OCI-LY7 (cell line): ENCODE data around the gene LRIG3. TPM values are rescaled to one million over a fixed set of nuclear protein-coding genes. Genes with fewer than 3 reads are reported as not detected.

Source experiments
- BruUV-seq: library from RNA; stranded (reverse); fragments of 400-500 nt; replicated peaks from 2 replicates; lab custom pipeline; 2021; lab: Mats Ljungman, UMichigan
- CTCF ChIA-PET: fragments of 300-600 bp; sonication (Branson Sonifier 250); formaldehyde crosslinking; loops from one replicate; lab custom pipeline; 2022; ENCODE audit warnings: antibody characterized with exemption; ENCODE audit not compliant: unreplicated experiment; lab: Charles Lee
- POLR2A ChIA-PET: fragments of 300-600 bp; sonication (Branson Sonifier 250); formaldehyde crosslinking; loops from one replicate; lab custom pipeline; 2022; ENCODE audit warnings: antibody characterized with exemption; lab: Charles Lee
- DNase-seq: peaks from one replicate; pipeline ENCODE4 v3.0.0-alpha.2; 2015; ENCODE audit warnings: low spot score
- H2AFZ ChIP-seq: fragments of 200-600 bp; sonication (generic), shearing (Covaris generic); 2 replicates; pipeline ENCODE4 v1.6.1; 2014; ENCODE audit warnings: mild to moderate bottlenecking, antibody characterized with exemption, low read length, moderate library complexity
- H3K27ac ChIP-seq: fragments of 200-600 bp; sonication (generic); 2 replicates; pipeline ENCODE4 v1.5.1; 2014; ENCODE audit warnings: mixed run types, low read depth, mild to moderate bottlenecking, moderate library complexity, low read length, inconsistent platforms; ENCODE audit not compliant: poor library complexity, severe bottlenecking
- H3K36me3 ChIP-seq: fragments of 200-600 bp; sonication (generic); 2 replicates; pipeline ENCODE4 v1.6.1; 2014; ENCODE audit warnings: mild to moderate bottlenecking, antibody characterized with exemption, low read length, moderate library complexity, mixed read lengths; ENCODE audit not compliant: insufficient read depth
- H3K4me1 ChIP-seq: fragments of 200-600 bp; sonication (generic); 2 replicates; pipeline ENCODE4 v1.5.1; 2014; ENCODE audit warnings: mild to moderate bottlenecking, low read length; ENCODE audit not compliant: insufficient read depth, poor library complexity, severe bottlenecking
- H3K4me2 ChIP-seq: fragments of 200-600 bp; sonication (generic); 2 replicates; pipeline ENCODE4 v1.6.1; 2014; ENCODE audit warnings: mild to moderate bottlenecking, low read length
- H3K4me3 ChIP-seq: fragments of 200-600 bp; sonication (generic); 2 replicates; pipeline ENCODE4 v1.5.1; 2014; ENCODE audit warnings: mild to moderate bottlenecking, low read depth, low read length; ENCODE audit not compliant: poor library complexity, severe bottlenecking
- H3K79me2 ChIP-seq: fragments of 200-600 bp; sonication (generic); 2 replicates; pipeline ENCODE4 v1.6.1; 2016; ENCODE audit warnings: low read depth, mild to moderate bottlenecking, low read length, moderate library complexity, mixed read lengths; ENCODE audit not compliant: insufficient read depth
- H3K9me2 ChIP-seq: fragments of 200-600 bp; sonication (generic); 2 replicates; pipeline ENCODE4 v1.6.1; 2016; ENCODE audit warnings: mild to moderate bottlenecking, low read length, mixed read lengths; ENCODE audit not compliant: insufficient read depth
- H3K9me3 ChIP-seq: fragments of 200-600 bp; sonication (generic); 2 replicates; pipeline ENCODE4 v1.6.1; 2014; ENCODE audit warnings: mild to moderate bottlenecking, mixed run types, low read length, mixed read lengths
- H4K20me1 ChIP-seq: fragments of 200-600 bp; sonication (generic); 2 replicates; pipeline ENCODE4 v1.6.1; 2014; ENCODE audit warnings: mild to moderate bottlenecking, antibody characterized with exemption, low read length, moderate library complexity, mixed read lengths; ENCODE audit not compliant: insufficient read depth
- CTCF ChIP-seq: fragments of 200-600 bp; sonication (generic); conservative IDR thresholded peaks from 2 replicates; pipeline ENCODE4 v1.5.1; 2014; ENCODE audit warnings: mild to moderate bottlenecking, antibody characterized with exemption, low read length, moderate library complexity, mixed read lengths
- EZH2phosphoT487 ChIP-seq: fragments of 200-600 bp; sonication (generic); IDR thresholded peaks from 2 replicates; pipeline ENCODE4 v1.6.1; 2018; ENCODE audit warnings: low read depth, borderline replicate concordance, mild to moderate bottlenecking, mixed run types, antibody characterized with exemption, low read length, moderate library complexity, mixed read lengths
- intact Hi-C: fragments of 100-400 bp; cut with micrococcal nuclease; formaldehyde crosslinking; loops from one replicate; pipeline ENCODE4 v1.10.0; 2022; ENCODE audit not compliant: unreplicated experiment
- total RNA-seq, 2 experiments: library from RNA; depleted of rRNA in 1 of 2; stranded (reverse); fragments of >200 nt in 1 of 2; shearing (Covaris generic) in 1 of 2; gene quantifications; 2 replicates each; pipeline ENCODE4 v1.2.3, GENCODE V29; 2014 to 2022

The LRIG3 gene
- total RNA-seq, 2 experiments from 2014 or later = not detected

- H3K9me3 ChIP-seq = no peaks in the 10 kb centered on the region
- no peaks in the 10 kb centered on the region for H3K79me2 ChIP-seq
- ChIA-PET CTCF (no interaction called here), POLR2A (no interaction called here)
- BruUV-seq = no TSS peak
- no peak for TF ChIP-seq EZH2phosphoT487
- TF ChIP-seq CTCF = no peak
- H3K4me3 ChIP-seq = no peak overlapping the region
- no peak overlapping the region for H3K4me2 ChIP-seq
- intact Hi-C loops = no loop called here
- H3K36me3 ChIP-seq = no peaks in the 10 kb centered on the region
- DNase-seq = no peak
- no peaks in the 10 kb centered on the region for H3K9me2 ChIP-seq
- no peak overlapping the region for H2AFZ ChIP-seq
- H4K20me1 ChIP-seq = no peaks in the 10 kb centered on the region
- no peak overlapping the region for H3K27ac ChIP-seq
- no peaks in the 10 kb centered on the region for H3K4me1 ChIP-seq
Observed at GRCh38 chr12:58882826-58883225, 37.5 kb downstream of the LRIG3 start.

GRCh38 chr12:58881816-58882215, 38.5 kb downstream of the LRIG3 start:
- Histone ChIP-seq H3K9me2 (no peaks in the 10 kb centered on the region), H3K36me3 (no peaks in the 10 kb centered on the region), H3K79me2 (no peaks in the 10 kb centered on the region), H3K27ac (no peak overlapping the region), H3K9me3 (no peaks in the 10 kb centered on the region), H2AFZ (no peak overlapping the region), H3K4me1 (no peaks in the 10 kb centered on the region), H3K4me3 (no peak overlapping the region), H3K4me2 (no peak overlapping the region), H4K20me1 (no peaks in the 10 kb centered on the region)
- POLR2A ChIA-PET = interaction anchor here (0.6 to 1.2 kb wide), 2 partner anchors 15 to 24 kb away, joined by 5 read pairs; no protein-coding TSS in a partner anchor
- no TSS peak for BruUV-seq
- TF ChIP-seq CTCF = no peak
- no peak for TF ChIP-seq EZH2phosphoT487
- intact Hi-C loops = no loop called here
- CTCF ChIA-PET = no interaction called here
- DNase-seq = no peak

- Histone ChIP-seq H3K27ac (no peak overlapping the region), H3K79me2 (no peaks in the 10 kb centered on the region), H3K4me2 (no peak overlapping the region), H4K20me1 (no peaks in the 10 kb centered on the region), H3K4me1 (no peaks in the 10 kb centered on the region), H3K9me2 (no peaks in the 10 kb centered on the region), H3K36me3 (no peaks in the 10 kb centered on the region), H3K9me3 (no peaks in the 10 kb centered on the region), H3K4me3 (no peak overlapping the region), H2AFZ (no peak overlapping the region)
- no peak for TF ChIP-seq EZH2phosphoT487
- TF ChIP-seq CTCF = no peak
- intact Hi-C loops = no loop called here
- POLR2A ChIA-PET = no interaction called here
- CTCF ChIA-PET = no interaction called here
- no peak for DNase-seq
- BruUV-seq = no TSS peak
Observed at GRCh38 chr12:58880639-58881038, 39.7 kb downstream of the LRIG3 start.
